PC-9 (cell line): Measurements from ENCODE around the gene USP12.

Experiments used
- CTCF ChIP-seq: fragments of 200-600 bp; sonication (generic); conservative IDR thresholded peaks from 2 replicates; pipeline ENCODE4 v1.6.1; 2017; ENCODE audit warnings: mixed run types, antibody characterized with exemption, mild to moderate bottlenecking, moderate library complexity
- EZH2 ChIP-seq: fragments of 200-600 bp; sonication (generic); IDR thresholded peaks from 2 replicates; pipeline ENCODE4 v1.8.0; 2017; ENCODE audit warnings: antibody characterized with exemption, low read depth

GRCh38 chr13:27194209-27194608, 22.6 kb upstream of the USP12 start:
- TF ChIP-seq CTCF (no peak), EZH2 (no peak)
